ENCODE measurements around the gene ADCY7.

DNA sequence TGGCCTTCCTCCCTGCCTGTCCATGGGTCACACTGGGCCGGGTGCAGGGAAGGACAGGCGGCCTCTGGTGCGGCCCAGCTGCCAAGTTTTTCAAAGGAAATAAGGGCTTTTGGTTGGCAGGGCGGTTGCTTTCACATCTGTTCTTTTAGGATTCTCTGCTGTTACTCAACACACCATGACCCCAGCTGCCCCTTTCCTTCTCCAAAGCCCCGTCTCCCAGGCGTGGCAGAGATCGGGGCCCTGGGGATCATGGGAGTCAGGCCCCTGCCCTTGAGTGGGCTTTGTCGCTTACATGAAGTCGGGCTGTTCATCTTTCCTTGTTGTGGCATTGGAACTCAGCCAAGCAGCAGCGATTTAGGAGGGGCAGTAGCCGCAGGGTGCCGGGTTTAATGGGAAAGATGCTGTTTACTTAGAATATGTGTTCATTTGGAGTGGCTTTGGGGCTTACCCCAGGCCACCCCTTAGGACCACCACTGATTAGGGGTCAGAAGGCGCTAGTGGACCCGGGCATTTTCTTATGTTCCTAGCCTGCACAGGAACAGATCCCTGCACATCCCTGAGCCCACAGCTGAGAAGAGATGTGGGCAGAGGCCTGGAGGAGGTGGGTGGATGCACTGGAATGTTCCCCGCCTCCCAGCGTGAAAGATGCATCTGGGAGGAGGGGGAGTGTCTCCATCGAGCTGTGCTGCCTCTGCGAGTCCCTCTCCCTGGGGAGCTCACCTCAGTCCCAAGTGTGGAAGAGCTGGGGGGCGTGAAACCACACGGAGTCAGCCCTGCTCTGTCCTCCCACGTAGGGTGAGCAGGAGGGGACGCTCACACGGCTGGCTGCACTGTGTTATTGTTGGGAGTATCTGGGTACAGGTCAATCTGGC lies 6.8 kb upstream of the ADCY7 start:
- TF ChIP-seq, protein P1, sequence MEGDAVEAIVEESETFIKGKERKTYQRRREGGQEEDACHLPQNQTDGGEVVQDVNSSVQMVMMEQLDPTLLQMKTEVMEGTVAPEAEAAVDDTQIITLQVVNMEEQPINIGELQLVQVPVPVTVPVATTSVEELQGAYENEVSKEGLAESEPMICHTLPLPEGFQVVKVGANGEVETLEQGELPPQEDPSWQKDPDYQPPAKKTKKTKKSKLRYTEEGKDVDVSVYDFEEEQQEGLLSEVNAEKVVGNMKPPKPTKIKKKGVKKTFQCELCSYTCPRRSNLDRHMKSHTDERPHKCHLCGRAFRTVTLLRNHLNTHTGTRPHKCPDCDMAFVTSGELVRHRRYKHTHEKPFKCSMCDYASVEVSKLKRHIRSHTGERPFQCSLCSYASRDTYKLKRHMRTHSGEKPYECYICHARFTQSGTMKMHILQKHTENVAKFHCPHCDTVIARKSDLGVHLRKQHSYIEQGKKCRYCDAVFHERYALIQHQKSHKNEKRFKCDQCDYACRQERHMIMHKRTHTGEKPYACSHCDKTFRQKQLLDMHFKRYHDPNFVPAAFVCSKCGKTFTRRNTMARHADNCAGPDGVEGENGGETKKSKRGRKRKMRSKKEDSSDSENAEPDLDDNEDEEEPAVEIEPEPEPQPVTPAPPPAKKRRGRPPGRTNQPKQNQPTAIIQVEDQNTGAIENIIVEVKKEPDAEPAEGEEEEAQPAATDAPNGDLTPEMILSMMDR (IDR thresholded peaks at IDR 0.05) = no peak
- no peak for TF ChIP-seq POLR2A (IDR thresholded peaks at IDR 0.05)
